Erythroblast (primary cell): ENCODE measurements around the gene HELZ.
A peak's percentile ranks its signal among the peaks of the same experiment; 100 is the strongest.
"Not testable (repeated sequence)": the region's sequence is repeated elsewhere in the genome, so short reads cannot be mapped to it uniquely, and the experiment has no call there.

Experiments
- DNase-seq, 2 experiments: peaks; one replicate each; lab custom pipeline; 2025; lab: John Stamatoyannopoulos, UW
- GATA1 ChIP-seq: IDR thresholded peaks from 2 replicates; pipeline ENCODE4 v1.6.1; 2011; ENCODE audit warnings: low read depth, mild to moderate bottlenecking, control low read depth, low read length, moderate library complexity
- POLR2A ChIP-seq: IDR thresholded peaks from 2 replicates; pipeline ENCODE4 v1.6.1; 2011; ENCODE audit warnings: mild to moderate bottlenecking, low read length

The HELZ gene

GRCh38 chr17:67105213-67105612 is 139.8 kb downstream of the HELZ start:
- DNase-seq = peak in 1 of 2 experiments; percentile 19
- TF ChIP-seq GATA1 = no peak
- no peak for TF ChIP-seq POLR2A

GRCh38 chr17:67104641-67105040 is 140.4 kb downstream of the HELZ start:
- not testable (repeated sequence) for DNase-seq

GRCh38 chr17:67098006-67098405 is 147.0 kb downstream of the HELZ start:
- no peak for DNase-seq
- TF ChIP-seq POLR2A (no peak), GATA1 (no peak)

GRCh38 chr17:67096609-67097008 is 148.4 kb downstream of the HELZ start:
- TF ChIP-seq POLR2A (no peak), GATA1 (no peak)

GRCh38 chr17:67095803-67096202 is 149.2 kb downstream of the HELZ start:
- no peak for DNase-seq
- no peak for TF ChIP-seq GATA1
- no peak for TF ChIP-seq POLR2A

More at GRCh38 chr17:67096609-67097008, 148.4 kb downstream of the HELZ start:
- DNase-seq = no peak

GRCh38 chr17:67095291-67095690 is 149.7 kb downstream of the HELZ start:
- peak in 1 of 2 experiments; percentile 23 for DNase-seq

- DNase-seq = no peak
- TF ChIP-seq POLR2A (no peak), GATA1 (no peak)
Observed at GRCh38 chr17:67093348-67093747, 151.6 kb downstream of the HELZ start.

- DNase-seq = not testable (repeated sequence)
Observed at GRCh38 chr17:67092710-67093109, 152.3 kb downstream of the HELZ start.

- no peak for TF ChIP-seq GATA1
- no peak for TF ChIP-seq POLR2A
Observed at GRCh38 chr17:67092291-67092690, 152.7 kb downstream of the HELZ start.

GRCh38 chr17:67090341-67090740 is 154.7 kb downstream of the HELZ start:
- DNase-seq = no peak
- TF ChIP-seq GATA1 = no peak
- no peak for TF ChIP-seq POLR2A

More at GRCh38 chr17:67092291-67092690, 152.7 kb downstream of the HELZ start:
- no peak for DNase-seq

- no peak for TF ChIP-seq GATA1
- no peak for TF ChIP-seq POLR2A
Observed at GRCh38 chr17:67088639-67089038, 156.4 kb downstream of the HELZ start.

GRCh38 chr17:67085406-67085805 is 159.6 kb downstream of the HELZ start:
- DNase-seq = no peak
- TF ChIP-seq POLR2A (no peak), GATA1 (no peak)

More at GRCh38 chr17:67088639-67089038, 156.4 kb downstream of the HELZ start:
- DNase-seq = no peak

GRCh38 chr17:67082107-67082506 is 162.9 kb downstream of the HELZ start:
- no peak for TF ChIP-seq POLR2A
- no peak for TF ChIP-seq GATA1

GRCh38 chr17:67080804-67081203 is 164.2 kb downstream of the HELZ start:
- DNase-seq = peak; percentile 8 to 22
- TF ChIP-seq GATA1 (no peak), POLR2A (no peak)

More at GRCh38 chr17:67082107-67082506, 162.9 kb downstream of the HELZ start:
- DNase-seq = no peak

- TF ChIP-seq GATA1 (no peak), POLR2A (no peak)
- DNase-seq = no peak
Observed at GRCh38 chr17:67079491-67079890, 165.5 kb downstream of the HELZ start.

- TF ChIP-seq GATA1 (no peak), POLR2A (no peak)
- no peak for DNase-seq
Observed at GRCh38 chr17:67078292-67078691, 166.7 kb downstream of the HELZ start.
